Measurements from ENCODE around the gene FBXO42.

FBXO42 gene

DNA sequence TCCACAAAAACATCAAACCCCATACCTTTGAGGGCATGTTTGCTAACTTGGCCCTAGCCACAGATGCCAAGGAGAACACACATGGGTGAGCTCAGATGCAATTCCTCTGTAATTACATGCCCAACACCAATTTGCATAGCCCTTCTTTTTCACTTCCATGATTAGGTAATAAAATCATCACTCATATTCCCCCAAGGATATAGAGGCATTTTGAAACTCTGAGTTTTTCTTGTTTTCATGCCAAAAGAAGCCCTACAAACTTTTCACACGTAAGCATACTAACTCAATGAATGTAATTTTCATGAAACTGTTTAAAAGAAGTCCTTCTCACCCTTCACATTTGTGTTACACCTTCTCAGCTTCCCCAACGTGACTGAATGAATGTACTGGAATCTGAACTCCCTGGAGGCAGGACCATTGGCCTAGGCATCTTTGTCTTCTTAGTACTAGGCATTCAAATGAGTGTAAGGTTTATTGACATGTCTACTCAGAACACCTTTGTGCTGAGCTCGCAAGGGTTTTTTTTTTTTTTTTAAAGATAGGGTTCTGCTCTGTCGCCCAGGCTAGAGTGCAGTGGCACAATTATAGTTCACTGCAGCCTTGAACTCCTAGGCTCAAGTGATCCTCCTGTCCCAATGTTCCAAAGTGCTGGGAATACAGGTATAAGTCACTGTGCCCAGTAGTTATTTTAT, 31.0 kb downstream of the FBXO42 start:
- DNase-seq = no peak

- DNase-seq = no peak
Observed at GRCh38 chr1:16318555-16318954, 33.7 kb downstream of the FBXO42 start.

DNA sequence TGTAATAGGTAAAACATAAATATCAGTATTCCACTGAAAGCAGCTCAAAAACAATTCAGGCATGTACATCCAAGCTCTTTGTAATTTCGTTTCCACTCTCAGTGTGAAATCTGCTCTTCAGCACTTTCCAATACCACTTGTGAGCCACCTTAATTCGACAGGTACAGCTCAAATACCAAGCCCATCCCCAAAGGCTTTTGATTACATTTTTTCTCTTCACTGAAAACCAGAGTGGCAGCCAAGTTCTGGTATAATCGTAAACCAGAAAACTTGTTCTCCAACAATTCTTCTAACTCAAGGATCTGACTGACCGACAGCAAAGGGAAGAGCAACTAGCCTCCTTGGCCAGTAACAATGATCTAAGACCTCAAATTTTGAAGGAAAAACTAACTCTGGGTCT, 36.8 kb downstream of the FBXO42 start:
- DNase-seq = no peak

DNA sequence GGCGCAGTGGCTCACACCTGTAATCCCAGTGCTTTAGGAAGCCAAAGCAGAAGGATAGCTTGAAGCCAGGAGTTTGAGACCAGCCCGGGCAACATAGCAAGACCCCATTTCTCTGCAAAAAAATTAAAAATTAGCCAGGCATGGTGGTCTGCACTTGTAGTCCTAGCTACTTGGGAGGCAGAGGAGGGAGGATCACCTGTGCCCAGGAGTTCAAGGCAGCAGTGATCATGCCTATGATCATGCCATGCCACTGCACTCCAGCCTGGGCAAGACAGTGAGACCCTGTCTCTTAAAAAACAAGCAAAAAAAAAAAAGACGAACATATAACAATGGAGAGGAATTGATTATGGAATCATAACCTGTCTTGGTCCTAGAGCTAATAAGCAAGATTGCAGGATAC, 45.1 kb downstream of the FBXO42 start:
- no peak for DNase-seq

DNA sequence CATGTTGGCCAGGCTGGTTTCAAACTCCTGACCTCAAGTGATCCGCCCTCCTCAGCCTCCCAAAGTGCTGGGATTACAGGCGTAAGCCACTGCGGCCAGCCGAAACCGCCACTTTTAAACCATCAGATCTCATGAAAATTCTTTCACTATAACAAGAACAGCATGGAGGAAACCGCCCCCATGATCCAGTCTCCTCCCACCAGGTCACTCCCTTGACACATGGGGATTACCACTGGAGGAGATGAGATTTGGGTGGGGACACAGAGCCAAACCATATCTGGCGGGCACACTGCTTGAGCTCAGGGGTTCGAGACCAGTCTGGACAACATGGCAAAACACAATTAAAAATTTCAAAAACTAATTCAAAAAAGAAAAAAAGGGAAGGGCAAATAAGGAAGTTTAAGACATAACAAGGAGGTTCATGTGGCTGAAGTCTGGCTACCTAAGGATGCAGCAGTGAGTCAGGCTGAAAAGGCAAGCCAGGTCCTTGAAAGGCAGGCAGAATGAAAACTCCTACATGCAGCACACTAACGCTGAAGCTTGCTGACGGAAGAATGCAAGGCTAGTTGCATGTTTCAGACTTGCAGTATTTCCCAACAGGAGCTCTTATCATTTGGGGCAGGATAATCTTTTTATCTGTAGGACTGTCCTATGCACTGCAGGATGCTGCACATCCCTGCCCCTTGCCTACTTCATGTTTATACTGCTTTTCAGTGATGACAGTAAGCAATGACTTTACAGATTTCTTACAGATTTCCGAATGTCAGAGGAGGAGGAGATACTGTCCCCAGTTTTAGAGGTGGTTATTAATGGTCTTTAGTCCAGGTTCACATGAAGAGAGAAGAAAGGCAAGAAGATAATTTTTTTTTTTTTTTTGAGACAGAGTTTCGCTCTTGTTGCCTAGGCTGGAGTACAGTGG, 49.3 kb downstream of the FBXO42 start:
- DNase-seq = no peak

GRCh38 chr1:16300436-16300835, 51.8 kb downstream of the FBXO42 start:
- DNase-seq = no peak

- no peak for DNase-seq
Observed at GRCh38 chr1:16298653-16299052, 53.6 kb downstream of the FBXO42 start.

- DNase-seq = no peak
Observed at GRCh38 chr1:16296643-16297042, 55.6 kb downstream of the FBXO42 start.

DNA sequence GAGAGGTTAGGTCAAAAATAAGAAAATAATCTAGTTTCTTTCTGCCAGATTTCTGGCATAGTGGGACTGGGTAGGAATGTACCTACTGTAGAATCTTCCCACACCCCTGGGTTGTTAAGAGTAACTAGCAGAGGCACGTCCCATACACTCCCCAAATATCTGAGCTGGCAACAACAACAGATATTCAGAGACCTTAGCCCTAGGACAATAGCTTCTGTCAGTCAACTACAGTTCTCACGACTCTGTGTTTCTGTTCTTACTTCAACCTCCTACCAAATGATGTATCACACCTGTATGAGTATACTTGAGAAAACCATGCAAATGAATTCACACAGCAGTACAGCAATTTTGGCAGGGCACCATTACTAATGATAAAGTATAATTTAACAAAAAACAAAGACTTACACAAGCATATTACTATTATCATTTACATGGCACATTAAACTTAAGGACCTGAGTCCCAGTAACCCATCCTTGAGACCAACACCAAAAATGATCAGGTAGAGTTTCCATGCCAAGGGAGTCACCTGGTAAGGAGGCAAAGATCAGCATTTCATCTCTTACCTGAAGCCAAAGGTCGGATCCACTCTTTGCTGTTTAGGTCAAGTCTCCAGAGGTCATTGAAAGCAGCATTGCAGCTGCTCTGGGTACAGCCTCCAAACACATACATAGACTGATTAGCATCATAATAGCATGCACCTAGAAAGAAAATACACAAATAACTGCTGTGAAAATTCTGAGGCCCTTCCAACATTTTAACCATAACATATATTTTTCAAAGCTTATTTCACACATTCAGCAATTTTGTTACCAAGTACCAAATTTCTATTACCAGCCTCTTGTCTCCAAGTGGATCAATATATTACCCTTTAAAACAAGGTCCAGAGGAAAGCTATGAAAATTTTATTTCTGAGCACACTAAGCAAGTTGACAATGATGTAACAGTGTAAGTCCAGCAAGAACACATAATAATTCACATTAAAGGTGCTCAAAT, 57.8 kb downstream of the FBXO42 start:
- no peak for DNase-seq

GRCh38 chr1:16293538-16293937, 58.7 kb downstream of the FBXO42 start:
- DNase-seq = no peak

DNA sequence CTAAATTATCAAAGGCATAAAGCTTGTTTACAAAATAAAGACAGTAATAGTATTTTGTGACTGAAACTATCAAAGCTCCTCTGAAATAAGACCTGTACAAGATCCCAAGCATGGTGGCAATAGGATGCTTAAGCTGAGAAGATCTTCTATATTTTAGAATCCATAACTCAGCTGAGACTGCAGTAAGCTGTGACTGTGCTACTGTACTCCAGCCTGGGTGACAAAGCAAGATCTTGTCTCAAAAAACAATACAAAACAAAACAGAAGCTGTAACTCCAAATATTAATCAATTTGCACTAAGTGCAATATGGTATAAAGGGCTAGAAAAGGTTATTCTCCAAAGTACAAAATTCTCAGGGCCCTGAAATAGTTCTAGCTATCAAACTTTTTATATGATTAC, 59.5 kb downstream of the FBXO42 start:
- no peak for DNase-seq

DNA sequence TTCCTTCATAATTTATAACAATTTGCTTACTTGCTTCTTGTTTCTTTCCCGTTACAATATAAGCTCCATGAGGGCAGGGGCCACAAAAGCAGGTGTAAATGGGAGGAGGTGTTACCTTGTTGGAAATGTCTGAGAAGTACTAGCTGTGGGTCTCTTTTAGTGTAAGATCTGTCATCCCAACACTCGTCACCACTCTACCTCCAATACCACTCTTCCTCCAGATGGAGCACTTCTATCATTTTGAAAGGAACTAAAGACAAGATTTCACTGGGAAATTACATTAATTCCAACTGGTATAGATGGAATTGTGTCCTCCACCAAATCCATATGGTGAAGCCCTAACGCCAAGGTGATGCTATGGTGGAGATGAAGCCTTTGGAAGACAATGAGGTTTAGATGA, 62.3 kb downstream of the FBXO42 start:
- no peak for DNase-seq

DNA sequence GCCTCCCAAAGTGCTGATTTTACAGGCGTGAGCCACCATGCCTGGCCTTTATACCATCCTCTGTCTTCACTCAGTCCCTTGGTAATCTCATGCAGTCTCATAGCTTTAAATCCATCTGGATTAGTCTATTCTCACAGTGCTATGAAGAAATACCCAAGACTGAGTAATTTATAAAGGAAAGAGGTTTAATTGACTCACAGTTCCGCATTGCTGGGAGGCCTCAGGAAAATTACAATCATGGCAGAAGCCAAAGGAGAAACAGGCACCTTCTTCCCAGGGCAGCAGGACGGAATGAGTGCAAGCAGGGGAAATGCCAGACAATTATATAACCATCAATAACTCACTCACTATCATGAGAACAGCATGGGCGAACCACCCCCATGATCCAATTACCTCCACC, 66.2 kb downstream of the FBXO42 start:
- DNase-seq = peak; percentile 3

DNA sequence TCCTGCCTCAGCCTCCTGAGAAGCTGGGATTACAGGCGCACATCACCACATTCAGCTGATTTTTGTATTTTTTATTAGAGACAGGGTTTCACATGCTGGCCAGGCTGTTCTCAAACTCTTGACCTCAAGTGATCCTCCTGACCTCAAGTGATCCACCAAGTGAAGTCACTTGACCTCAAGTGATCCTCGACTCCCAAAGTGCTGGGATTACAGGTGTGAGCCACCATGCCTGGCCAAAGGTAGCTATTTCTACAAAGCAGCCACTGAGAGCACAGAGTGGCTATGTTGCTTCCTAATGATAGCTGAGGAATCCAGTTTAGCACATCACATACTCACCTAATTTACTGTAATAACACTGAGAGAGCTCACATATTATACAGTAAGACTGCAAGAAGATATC, 70.5 kb downstream of the FBXO42 start:
- DNase-seq = no peak

- DNase-seq = no peak
Observed at GRCh38 chr1:16279186-16279585, 73.1 kb downstream of the FBXO42 start.

GRCh38 chr1:16276302-16277030, 75.8 kb downstream of the FBXO42 start:
- no peak for DNase-seq

- no peak for DNase-seq
Observed at GRCh38 chr1:16275591-16275990, 76.7 kb downstream of the FBXO42 start.

DNA sequence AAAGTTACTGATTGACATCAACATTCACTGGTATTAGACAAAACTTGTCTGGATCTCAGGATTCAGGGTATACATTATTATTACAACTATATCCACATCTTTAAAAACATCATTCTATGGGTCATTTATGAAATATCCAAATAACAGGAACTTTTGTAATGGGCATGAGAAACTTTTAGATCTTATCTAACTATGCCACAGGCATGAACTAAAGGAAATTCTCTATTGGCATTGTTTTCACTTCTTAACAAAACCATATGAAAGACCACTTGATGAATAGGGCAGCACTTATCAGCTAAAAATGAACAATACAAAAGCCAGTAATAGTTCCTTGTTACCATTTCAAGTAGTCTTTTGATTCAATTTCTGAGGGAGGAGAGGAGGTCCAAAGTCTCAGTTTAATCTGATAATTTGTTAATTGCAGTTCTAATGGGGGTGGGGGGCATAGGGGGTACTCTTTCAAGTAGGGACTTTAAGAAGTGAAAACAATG, 84.5 kb downstream of the FBXO42 start:
- DNase-seq = no peak

DNA sequence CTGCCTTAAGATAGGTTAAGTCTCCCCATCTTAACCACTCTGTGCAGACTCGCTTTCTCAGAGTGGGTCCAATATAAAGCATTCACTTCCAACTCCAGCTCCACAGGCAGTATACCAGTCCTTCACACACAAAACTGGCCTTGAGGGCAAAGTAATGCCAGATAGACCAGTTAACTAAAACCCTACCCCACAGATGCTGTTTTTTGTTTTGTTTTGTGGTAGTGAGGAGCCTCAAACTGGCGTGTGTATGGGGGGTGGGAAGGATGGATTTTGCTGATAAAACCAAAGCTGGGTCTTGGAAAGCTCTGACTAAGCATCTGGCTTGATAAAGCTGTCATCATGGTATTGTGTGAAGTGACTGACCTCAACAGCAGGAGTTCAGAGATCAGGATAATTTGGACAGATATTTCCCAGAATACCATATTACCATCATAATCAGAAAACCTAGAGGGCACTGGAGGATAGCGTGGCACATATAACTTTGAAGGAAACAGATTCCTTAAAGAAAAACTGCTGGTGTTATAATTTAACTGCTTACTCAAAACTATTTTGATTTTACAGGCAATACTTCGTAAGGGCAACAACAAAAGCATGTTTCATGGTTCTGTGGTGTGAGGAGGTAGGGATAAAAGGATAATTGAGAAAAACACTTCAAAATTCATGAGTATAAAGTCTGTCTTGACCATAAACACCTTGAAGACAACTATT, 85.7 kb downstream of the FBXO42 start:
- DNase-seq = no peak

GRCh38 chr1:16262067-16262466, 90.2 kb downstream of the FBXO42 start:
- no peak for DNase-seq

DNA sequence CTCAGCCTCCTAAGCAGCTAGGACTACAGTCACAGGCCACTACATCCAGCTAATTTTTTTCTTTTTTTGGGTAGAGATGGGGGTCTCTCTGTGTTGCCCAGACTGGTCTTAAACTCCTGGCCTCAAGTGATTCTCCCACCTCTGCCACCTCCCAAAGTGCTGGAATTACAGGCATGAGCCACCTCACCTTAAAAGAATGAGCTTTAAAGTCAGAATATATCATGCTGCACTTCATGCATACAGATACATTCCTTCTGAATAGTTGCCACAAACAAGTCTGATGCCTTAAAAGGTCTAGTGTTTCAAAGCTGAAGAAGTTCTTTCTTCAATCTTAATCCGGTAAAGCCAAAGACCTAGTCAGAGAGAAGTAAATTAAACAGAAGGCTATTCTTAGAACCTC, 91.5 kb downstream of the FBXO42 start:
- DNase-seq = no peak
